MM.1S (cell line): ENCODE measurements around the gene DMRTC2.

ENCODE experiments used
- EZH2 ChIP-seq: fragments of 300-600 bp; sonication (generic); optimal IDR thresholded peaks from 2 replicates; pipeline ENCODE3; 2017; ENCODE audit warnings: low read depth, mild to moderate bottlenecking, antibody characterized with exemption, low read length, mixed read lengths
- EZH2phosphoT487 ChIP-seq: fragments of 300-600 bp; sonication (generic); IDR thresholded peaks from 2 replicates; pipeline ENCODE4 v1.6.1; 2018; ENCODE audit warnings: antibody characterized with exemption, low read length
- TF ChIP-seq, protein P1 (sequence below): fragments of 300-600 bp; sonication (generic); IDR thresholded peaks from 2 replicates; pipeline ENCODE4 v1.5.1; 2016; ENCODE audit warnings: antibody characterized with exemption, low read length, mixed read lengths

DNA sequence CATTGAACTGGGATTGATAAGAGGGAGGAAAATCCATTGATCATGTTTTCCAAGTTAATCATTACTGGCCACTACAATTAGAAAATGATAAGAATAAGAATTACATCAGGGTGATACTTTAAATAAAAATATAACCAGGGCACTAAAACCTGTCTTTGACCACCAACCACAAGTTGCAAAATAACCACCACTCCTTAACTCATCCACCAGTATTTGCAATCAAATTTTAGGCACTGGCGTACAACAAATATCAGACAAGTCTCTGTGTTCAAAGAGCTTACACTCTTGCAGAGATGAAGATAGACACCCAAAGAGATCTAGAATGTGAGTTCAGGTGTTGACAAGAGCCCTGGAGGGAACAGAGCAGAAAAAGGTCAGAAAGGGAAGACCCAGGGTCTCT lies 47.9 kb upstream of the DMRTC2 start:
- TF ChIP-seq, protein P1, sequence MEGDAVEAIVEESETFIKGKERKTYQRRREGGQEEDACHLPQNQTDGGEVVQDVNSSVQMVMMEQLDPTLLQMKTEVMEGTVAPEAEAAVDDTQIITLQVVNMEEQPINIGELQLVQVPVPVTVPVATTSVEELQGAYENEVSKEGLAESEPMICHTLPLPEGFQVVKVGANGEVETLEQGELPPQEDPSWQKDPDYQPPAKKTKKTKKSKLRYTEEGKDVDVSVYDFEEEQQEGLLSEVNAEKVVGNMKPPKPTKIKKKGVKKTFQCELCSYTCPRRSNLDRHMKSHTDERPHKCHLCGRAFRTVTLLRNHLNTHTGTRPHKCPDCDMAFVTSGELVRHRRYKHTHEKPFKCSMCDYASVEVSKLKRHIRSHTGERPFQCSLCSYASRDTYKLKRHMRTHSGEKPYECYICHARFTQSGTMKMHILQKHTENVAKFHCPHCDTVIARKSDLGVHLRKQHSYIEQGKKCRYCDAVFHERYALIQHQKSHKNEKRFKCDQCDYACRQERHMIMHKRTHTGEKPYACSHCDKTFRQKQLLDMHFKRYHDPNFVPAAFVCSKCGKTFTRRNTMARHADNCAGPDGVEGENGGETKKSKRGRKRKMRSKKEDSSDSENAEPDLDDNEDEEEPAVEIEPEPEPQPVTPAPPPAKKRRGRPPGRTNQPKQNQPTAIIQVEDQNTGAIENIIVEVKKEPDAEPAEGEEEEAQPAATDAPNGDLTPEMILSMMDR: no peak
- TF ChIP-seq EZH2phosphoT487 (no peak), EZH2 (no peak)
